HepG2 (cell line): ENCODE results near the gene CAMSAP2. TPM values are rescaled to one million over a fixed set of nuclear protein-coding genes. Genes with fewer than 3 reads are reported as not detected.

Experiments
- AGO2 ChIP-seq: fragments of 200-400 bp; formaldehyde crosslinking; optimal IDR thresholded peaks from 2 replicates; pipeline ENCODE3; 2017; ENCODE audit warnings: mild to moderate bottlenecking, low read depth, low read length, moderate library complexity
- FOXP1 ChIP-seq, 2 experiments: fragments of 450-650 bp in 1 of 2; IDR thresholded peaks; 2 replicates each; pipeline ENCODE4 v1.6.1; 2017 to 2018; ENCODE audit warnings: antibody characterized with exemption in 1 of 2
- HNF4A ChIP-seq: sonication (generic); formaldehyde crosslinking; IDR thresholded peaks from 2 replicates; pipeline ENCODE4 v1.4.0; 2020; ENCODE audit warnings: missing genetic modification reagents
- KAT8 ChIP-seq: IDR thresholded peaks from 2 replicates; pipeline ENCODE4 v1.6.1; 2016; ENCODE audit warnings: missing genetic modification reagents, missing compliant biosample characterization
- PITX1 ChIP-seq: sonication (generic); formaldehyde crosslinking; IDR thresholded peaks from 2 replicates; pipeline ENCODE4 v1.5.1; 2020; ENCODE audit warnings: mild to moderate bottlenecking, missing genetic modification reagents
- RFXANK ChIP-seq: IDR thresholded peaks from 2 replicates; pipeline ENCODE4 v1.6.1; 2016
- SUZ12 ChIP-seq: fragments of 150-350 bp; IDR thresholded peaks from 2 replicates; pipeline ENCODE4 v1.6.1; 2014; ENCODE audit warnings: low read depth, low read length
- ZNF501 ChIP-seq: sonication (generic); formaldehyde crosslinking; IDR thresholded peaks from 2 replicates; pipeline ENCODE4 v1.5.1; 2020; ENCODE audit warnings: mild to moderate bottlenecking, moderate library complexity, missing genetic modification reagents
- polyA plus RNA-seq, 8 experiments: library from polyadenylated mRNA; depleted of rRNA in 3 of 8; stranded (reverse) in 7 of 8; unstranded in 1 of 8; fragments of >200 nt; fragmentation: Illumina TruSeq in 4 of 8; extraction: Trizol in 4 of 8; gene quantifications; 2 replicates each; pipeline versions ENCODE4 v1.2.1 to v1.2.3, GENCODE V29; 2011 to 2016; ENCODE audit warnings: low read depth in 4 of 8, missing spikeins in 1 of 8, mixed read lengths in 1 of 8; ENCODE audit not compliant: insufficient read depth in 1 of 8
- total RNA-seq, 5 experiments: library from RNA; depleted of rRNA; stranded (reverse); fragments of >200 nt; fragmentation: Illumina TruSeq; extraction: Trizol; gene quantifications; 2 replicates each; pipeline ENCODE4 v1.2.3, GENCODE V29; 2016; ENCODE audit warnings: low read depth in 1 of 5
- TF ChIP-seq, protein P1 (sequence below): sonication (generic); formaldehyde crosslinking; IDR thresholded peaks from 2 replicates; pipeline ENCODE4 v1.8.0; 2022; ENCODE audit warnings: missing genetic modification reagents, mild to moderate bottlenecking, inconsistent platforms, borderline replicate concordance
- TF ChIP-seq, protein P2 (sequence below): sonication (generic); formaldehyde crosslinking; IDR thresholded peaks from 2 replicates; pipeline ENCODE4 v1.5.0; 2020; ENCODE audit warnings: missing genetic modification reagents, mild to moderate bottlenecking, borderline replicate concordance
- TF ChIP-seq, protein P3 (sequence below): sonication (generic); formaldehyde crosslinking; IDR thresholded peaks from 2 replicates; pipeline ENCODE4 v1.5.0; 2020; ENCODE audit warnings: missing genetic modification reagents, mild to moderate bottlenecking, borderline replicate concordance
- TF ChIP-seq, protein P4 (sequence below): sonication (generic); formaldehyde crosslinking; IDR thresholded peaks from 2 replicates; pipeline ENCODE4 v1.4.0; 2020; ENCODE audit warnings: mild to moderate bottlenecking, missing genetic modification reagents, borderline replicate concordance
- TF ChIP-seq, protein P5 (sequence below): sonication (generic); formaldehyde crosslinking; IDR thresholded peaks from 2 replicates; pipeline ENCODE4 v1.4.0; 2020; ENCODE audit warnings: missing genetic modification reagents

The CAMSAP2 gene
- total and polyA plus RNA-seq, 2 of the 13 experiments (the other 11 are each of a cell fraction or from before 2014, with no cell fraction given) = 3.4 to 8.2 TPM

DNA sequence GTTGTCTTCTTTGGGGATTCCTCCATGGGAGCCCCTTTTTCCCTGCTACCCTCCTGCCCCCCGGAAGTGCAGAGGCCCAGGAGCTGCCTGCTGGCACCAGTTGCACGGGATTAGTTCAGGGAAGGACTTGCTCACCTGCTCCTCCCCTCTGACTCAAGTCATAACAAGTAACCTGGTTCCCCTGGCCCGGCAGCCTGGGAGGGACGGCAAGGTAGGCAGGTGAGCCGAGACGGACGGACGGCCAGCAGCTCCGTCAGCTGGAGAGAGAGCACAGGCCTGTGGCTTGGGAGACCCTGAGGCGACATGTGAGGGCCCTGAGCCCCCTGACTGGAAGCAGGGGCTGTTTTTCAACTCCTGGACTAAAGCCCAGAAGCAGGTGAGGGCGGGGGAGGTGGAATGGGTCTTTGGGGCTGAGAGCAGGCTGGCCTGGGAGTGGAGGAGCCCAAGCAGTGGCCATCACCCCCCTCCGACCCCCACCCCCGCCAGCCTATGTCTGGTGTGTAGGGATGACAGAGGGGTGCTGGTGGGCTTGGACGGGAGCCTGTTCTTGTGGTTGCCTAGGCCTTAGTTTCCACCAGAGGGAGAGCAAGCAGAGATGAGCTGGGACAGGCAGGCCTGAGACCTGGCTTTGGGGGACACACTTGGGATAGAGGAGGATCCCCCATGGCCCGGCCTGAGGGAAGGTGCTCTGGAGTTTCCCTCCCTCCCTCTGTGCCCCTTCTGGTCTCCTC lies 156.2 kb downstream of the CAMSAP2 start, which contains the start of gene INAVA (continued):
- TF ChIP-seq, protein P1, sequence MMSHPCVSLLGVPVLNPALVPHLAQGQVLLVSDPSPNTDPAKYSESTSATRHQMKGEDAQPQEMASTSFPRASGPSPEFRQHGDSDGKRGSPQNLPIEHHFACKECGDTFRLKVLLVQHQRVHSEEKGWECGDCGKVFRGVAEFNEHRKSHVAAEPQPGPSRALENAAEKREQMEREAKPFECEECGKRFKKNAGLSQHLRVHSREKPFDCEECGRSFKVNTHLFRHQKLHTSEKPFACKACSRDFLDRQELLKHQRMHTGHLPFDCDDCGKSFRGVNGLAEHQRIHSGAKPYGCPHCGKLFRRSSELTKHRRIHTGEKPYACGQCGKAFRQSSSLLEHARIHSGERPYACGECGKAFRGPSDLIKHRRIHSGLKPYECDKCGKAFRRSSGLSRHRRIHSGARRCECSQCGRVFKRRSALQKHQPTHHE (CRISPR knock-in tag) = no peak
- TF ChIP-seq RFXANK (no peak), HNF4A (CRISPR knock-in tag) (0 out of 2 replicates have a peak, but pooled peaks have one; percentile 6), FOXP1 (IDR thresholded peaks at IDR 0.05) (no peak), FOXP1 (CRISPR knock-in tag; IDR thresholded peaks at IDR 0.05) (no peak), KAT8 (CRISPR knock-in tag) (no peak), SUZ12 (no peak), PITX1 (CRISPR knock-in tag) (no peak), AGO2 (peak; percentile 46), ZNF501 (no peak)
- TF ChIP-seq, protein P2, sequence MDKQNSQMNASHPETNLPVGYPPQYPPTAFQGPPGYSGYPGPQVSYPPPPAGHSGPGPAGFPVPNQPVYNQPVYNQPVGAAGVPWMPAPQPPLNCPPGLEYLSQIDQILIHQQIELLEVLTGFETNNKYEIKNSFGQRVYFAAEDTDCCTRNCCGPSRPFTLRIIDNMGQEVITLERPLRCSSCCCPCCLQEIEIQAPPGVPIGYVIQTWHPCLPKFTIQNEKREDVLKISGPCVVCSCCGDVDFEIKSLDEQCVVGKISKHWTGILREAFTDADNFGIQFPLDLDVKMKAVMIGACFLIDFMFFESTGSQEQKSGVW (CRISPR knock-in tag) = no peak
- TF ChIP-seq, protein P3, sequence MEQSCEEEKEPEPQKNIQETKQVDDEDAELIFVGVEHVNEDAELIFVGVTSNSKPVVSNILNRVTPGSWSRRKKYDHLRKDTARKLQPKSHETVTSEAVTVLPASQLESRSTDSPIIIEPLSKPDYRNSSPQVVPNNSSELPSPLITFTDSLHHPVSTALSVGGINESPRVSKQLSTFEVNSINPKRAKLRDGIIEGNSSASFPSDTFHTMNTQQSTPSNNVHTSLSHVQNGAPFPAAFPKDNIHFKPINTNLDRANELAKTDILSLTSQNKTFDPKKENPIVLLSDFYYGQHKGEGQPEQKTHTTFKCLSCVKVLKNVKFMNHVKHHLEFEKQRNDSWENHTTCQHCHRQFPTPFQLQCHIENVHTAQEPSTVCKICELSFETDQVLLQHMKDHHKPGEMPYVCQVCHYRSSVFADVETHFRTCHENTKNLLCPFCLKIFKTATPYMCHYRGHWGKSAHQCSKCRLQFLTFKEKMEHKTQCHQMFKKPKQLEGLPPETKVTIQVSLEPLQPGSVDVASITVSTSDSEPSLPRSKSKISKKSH (CRISPR knock-in tag) = no peak
- TF ChIP-seq, protein P4, sequence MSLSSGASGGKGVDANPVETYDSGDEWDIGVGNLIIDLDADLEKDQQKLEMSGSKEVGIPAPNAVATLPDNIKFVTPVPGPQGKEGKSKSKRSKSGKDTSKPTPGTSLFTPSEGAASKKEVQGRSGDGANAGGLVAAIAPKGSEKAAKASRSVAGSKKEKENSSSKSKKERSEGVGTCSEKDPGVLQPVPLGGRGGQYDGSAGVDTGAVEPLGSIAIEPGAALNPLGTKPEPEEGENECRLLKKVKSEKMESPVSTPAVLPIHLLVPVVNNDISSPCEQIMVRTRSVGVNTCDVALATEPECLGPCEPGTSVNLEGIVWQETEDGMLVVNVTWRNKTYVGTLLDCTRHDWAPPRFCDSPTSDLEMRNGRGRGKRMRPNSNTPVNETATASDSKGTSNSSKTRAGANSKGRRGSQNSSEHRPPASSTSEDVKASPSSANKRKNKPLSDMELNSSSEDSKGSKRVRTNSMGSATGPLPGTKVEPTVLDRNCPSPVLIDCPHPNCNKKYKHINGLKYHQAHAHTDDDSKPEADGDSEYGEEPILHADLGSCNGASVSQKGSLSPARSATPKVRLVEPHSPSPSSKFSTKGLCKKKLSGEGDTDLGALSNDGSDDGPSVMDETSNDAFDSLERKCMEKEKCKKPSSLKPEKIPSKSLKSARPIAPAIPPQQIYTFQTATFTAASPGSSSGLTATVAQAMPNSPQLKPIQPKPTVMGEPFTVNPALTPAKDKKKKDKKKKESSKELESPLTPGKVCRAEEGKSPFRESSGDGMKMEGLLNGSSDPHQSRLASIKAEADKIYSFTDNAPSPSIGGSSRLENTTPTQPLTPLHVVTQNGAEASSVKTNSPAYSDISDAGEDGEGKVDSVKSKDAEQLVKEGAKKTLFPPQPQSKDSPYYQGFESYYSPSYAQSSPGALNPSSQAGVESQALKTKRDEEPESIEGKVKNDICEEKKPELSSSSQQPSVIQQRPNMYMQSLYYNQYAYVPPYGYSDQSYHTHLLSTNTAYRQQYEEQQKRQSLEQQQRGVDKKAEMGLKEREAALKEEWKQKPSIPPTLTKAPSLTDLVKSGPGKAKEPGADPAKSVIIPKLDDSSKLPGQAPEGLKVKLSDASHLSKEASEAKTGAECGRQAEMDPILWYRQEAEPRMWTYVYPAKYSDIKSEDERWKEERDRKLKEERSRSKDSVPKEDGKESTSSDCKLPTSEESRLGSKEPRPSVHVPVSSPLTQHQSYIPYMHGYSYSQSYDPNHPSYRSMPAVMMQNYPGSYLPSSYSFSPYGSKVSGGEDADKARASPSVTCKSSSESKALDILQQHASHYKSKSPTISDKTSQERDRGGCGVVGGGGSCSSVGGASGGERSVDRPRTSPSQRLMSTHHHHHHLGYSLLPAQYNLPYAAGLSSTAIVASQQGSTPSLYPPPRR (CRISPR knock-in tag) = no peak
- TF ChIP-seq, protein P5, sequence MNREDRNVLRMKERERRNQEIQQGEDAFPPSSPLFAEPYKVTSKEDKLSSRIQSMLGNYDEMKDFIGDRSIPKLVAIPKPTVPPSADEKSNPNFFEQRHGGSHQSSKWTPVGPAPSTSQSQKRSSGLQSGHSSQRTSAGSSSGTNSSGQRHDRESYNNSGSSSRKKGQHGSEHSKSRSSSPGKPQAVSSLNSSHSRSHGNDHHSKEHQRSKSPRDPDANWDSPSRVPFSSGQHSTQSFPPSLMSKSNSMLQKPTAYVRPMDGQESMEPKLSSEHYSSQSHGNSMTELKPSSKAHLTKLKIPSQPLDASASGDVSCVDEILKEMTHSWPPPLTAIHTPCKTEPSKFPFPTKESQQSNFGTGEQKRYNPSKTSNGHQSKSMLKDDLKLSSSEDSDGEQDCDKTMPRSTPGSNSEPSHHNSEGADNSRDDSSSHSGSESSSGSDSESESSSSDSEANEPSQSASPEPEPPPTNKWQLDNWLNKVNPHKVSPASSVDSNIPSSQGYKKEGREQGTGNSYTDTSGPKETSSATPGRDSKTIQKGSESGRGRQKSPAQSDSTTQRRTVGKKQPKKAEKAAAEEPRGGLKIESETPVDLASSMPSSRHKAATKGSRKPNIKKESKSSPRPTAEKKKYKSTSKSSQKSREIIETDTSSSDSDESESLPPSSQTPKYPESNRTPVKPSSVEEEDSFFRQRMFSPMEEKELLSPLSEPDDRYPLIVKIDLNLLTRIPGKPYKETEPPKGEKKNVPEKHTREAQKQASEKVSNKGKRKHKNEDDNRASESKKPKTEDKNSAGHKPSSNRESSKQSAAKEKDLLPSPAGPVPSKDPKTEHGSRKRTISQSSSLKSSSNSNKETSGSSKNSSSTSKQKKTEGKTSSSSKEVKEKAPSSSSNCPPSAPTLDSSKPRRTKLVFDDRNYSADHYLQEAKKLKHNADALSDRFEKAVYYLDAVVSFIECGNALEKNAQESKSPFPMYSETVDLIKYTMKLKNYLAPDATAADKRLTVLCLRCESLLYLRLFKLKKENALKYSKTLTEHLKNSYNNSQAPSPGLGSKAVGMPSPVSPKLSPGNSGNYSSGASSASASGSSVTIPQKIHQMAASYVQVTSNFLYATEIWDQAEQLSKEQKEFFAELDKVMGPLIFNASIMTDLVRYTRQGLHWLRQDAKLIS = no peak
